Testis (tissue), 2 donors: Measurements from ENCODE around the gene USF2.

Source experiments
- POLR2A ChIP-seq: fragments of 450-650 bp; IDR thresholded peaks from one replicate; pipeline ENCODE4 v1.6.1; 2017; ENCODE audit warnings: antibody characterized with exemption, mild to moderate bottlenecking, moderate library complexity
- TF ChIP-seq, protein P1 (sequence below), 3 experiments: fragments of 450-650 bp in 2 of 3; fragments of 200-600 bp in 1 of 3; sonication (generic) in 1 of 3; IDR thresholded peaks; one replicate each; pipeline ENCODE4 v1.5.1; 2016 to 2019; ENCODE audit warnings: antibody characterized with exemption in 3 of 3, mild to moderate bottlenecking in 2 of 3, moderate library complexity in 1 of 3

DNA sequence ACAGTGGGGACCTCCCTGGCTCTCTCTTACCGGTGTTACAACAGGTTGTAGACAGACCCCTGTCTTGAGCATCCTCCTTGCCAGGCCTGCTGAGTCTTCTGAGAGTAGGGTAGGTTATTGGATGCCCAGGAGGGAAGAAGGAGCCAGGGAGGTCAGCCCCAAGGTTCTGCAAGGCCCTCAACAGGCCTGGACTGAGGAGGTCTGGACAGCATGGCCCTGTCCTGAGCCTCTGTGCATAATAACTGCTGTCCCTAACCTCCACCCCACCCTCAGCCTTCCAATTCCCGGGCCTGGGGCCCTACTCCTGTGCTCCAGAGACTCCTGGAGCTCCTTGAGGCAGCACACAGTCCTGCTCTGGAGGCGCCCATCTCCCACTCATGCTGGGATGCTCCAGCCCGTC, 60.6 kb downstream of the USF2 start:
- TF ChIP-seq, protein P1, sequence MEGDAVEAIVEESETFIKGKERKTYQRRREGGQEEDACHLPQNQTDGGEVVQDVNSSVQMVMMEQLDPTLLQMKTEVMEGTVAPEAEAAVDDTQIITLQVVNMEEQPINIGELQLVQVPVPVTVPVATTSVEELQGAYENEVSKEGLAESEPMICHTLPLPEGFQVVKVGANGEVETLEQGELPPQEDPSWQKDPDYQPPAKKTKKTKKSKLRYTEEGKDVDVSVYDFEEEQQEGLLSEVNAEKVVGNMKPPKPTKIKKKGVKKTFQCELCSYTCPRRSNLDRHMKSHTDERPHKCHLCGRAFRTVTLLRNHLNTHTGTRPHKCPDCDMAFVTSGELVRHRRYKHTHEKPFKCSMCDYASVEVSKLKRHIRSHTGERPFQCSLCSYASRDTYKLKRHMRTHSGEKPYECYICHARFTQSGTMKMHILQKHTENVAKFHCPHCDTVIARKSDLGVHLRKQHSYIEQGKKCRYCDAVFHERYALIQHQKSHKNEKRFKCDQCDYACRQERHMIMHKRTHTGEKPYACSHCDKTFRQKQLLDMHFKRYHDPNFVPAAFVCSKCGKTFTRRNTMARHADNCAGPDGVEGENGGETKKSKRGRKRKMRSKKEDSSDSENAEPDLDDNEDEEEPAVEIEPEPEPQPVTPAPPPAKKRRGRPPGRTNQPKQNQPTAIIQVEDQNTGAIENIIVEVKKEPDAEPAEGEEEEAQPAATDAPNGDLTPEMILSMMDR (IDR thresholded peaks at IDR 0.05): no peak
- TF ChIP-seq POLR2A: no peak
